Loucy (cell line): ENCODE results near the gene INHA.

Source experiments
- H2AFZ ChIP-seq: fragments of 200-600 bp; sonication (generic); 2 replicates; pipeline ENCODE4 v1.6.0; 2016; ENCODE audit warnings: antibody characterized with exemption, mild to moderate bottlenecking, low read length, moderate library complexity
- H3F3A ChIP-seq: fragments of 200-600 bp; 2 replicates; pipeline ENCODE4 v1.6.0; 2016; ENCODE audit warnings: antibody characterized with exemption, low read depth, mild to moderate bottlenecking
- H3K27me3 ChIP-seq: fragments of 200-600 bp; sonication (generic); 2 replicates; pipeline ENCODE4 v1.6.1; 2014; ENCODE audit warnings: low read length, mild to moderate bottlenecking; ENCODE audit not compliant: insufficient read depth, poor library complexity, severe bottlenecking
- H3K36me3 ChIP-seq: fragments of 200-600 bp; sonication (generic); 2 replicates; pipeline ENCODE4 v1.6.1; 2016; ENCODE audit warnings: low read length; ENCODE audit not compliant: insufficient read depth
- H3K4me1 ChIP-seq: fragments of 200-600 bp; sonication (generic); 2 replicates; pipeline ENCODE4 v1.5.1; 2014; ENCODE audit warnings: low read length, mild to moderate bottlenecking; ENCODE audit not compliant: insufficient read depth, poor library complexity, severe bottlenecking
- H3K4me2 ChIP-seq: fragments of 200-600 bp; sonication (generic); 2 replicates; pipeline ENCODE4 v1.6.0; 2014; ENCODE audit warnings: antibody characterized with exemption, low read length, low read depth, mild to moderate bottlenecking; ENCODE audit not compliant: poor library complexity, severe bottlenecking
- H3K4me3 ChIP-seq: fragments of 200-600 bp; sonication (generic); 2 replicates; pipeline ENCODE4 v1.5.1; 2014; ENCODE audit warnings: low read length, mild to moderate bottlenecking, mixed read lengths; ENCODE audit not compliant: poor library complexity, severe bottlenecking
- H3K79me2 ChIP-seq: fragments of 200-600 bp; sonication (generic); 2 replicates; pipeline ENCODE4 v1.6.1; 2014; ENCODE audit warnings: low read length; ENCODE audit not compliant: insufficient read depth
- H3K9ac ChIP-seq: fragments of 200-600 bp; sonication (generic); 2 replicates; pipeline ENCODE4 v1.6.0; 2014; ENCODE audit warnings: mild to moderate bottlenecking, low read depth, low read length, moderate library complexity; ENCODE audit not compliant: poor library complexity, severe bottlenecking
- H3K9me2 ChIP-seq: fragments of 200-600 bp; sonication (generic); replicated peaks from 2 replicates; pipeline ENCODE4 v1.6.1; 2016; ENCODE audit warnings: low read depth, low read length, mixed read lengths
- H3K9me3 ChIP-seq: fragments of 200-600 bp; sonication (generic); 2 replicates; pipeline ENCODE4 v1.6.1; 2014; ENCODE audit warnings: mild to moderate bottlenecking, antibody characterized with exemption, low read length, low read depth; ENCODE audit not compliant: insufficient read depth
- H4K20me1 ChIP-seq: fragments of 200-600 bp; sonication (generic); 2 replicates; pipeline ENCODE4 v1.6.0; 2014; ENCODE audit warnings: antibody characterized with exemption, low read length, mild to moderate bottlenecking; ENCODE audit not compliant: insufficient read depth, poor library complexity, severe bottlenecking
- EZH2phosphoT487 ChIP-seq: fragments of 200-600 bp; IDR thresholded peaks from 2 replicates; pipeline ENCODE4 v1.6.1; 2018; ENCODE audit warnings: antibody characterized with exemption, mild to moderate bottlenecking, moderate library complexity, borderline replicate concordance
- TF ChIP-seq, protein P1 (sequence below): fragments of 200-600 bp; sonication (generic); conservative IDR thresholded peaks from 2 replicates; pipeline ENCODE4 v1.5.1; 2014; ENCODE audit warnings: mild to moderate bottlenecking, antibody characterized with exemption, low read length

INHA gene

DNA sequence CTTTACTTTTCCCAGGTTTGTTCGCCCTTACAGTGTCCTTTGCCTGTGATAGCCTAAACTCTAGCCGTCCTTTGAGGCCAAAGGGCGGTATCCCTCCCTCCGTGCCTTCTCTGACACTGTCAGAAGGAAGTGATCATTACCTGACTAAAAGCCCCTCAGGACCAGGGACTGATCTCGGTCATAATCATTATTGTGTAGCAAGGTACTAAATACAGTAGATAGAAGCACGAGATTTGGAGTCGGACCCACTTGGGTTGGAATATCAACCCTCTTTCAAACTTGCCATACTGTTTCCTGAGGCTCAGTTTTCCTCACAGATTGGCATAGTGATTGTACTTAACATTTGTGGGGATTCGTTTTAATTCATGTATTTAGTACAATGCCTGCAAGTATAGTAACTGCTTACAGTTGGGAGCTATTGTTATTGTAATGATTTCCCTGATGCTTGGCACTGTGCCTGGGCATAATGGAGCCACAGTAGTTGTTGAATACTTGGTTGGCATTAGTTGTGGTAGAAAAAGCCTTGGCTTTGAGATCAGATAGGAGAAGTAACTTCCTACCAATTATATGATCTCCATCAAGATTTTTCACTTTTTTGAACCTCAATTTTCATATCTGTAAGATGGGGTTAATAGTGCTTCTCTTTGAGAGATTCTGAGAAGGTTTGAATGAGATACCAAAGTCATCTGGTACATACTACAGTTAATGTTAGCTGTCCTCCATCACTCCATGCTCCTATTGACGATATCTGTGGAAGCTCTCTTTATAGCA is 26.4 kb downstream of the INHA start:
- TF ChIP-seq, protein P1, sequence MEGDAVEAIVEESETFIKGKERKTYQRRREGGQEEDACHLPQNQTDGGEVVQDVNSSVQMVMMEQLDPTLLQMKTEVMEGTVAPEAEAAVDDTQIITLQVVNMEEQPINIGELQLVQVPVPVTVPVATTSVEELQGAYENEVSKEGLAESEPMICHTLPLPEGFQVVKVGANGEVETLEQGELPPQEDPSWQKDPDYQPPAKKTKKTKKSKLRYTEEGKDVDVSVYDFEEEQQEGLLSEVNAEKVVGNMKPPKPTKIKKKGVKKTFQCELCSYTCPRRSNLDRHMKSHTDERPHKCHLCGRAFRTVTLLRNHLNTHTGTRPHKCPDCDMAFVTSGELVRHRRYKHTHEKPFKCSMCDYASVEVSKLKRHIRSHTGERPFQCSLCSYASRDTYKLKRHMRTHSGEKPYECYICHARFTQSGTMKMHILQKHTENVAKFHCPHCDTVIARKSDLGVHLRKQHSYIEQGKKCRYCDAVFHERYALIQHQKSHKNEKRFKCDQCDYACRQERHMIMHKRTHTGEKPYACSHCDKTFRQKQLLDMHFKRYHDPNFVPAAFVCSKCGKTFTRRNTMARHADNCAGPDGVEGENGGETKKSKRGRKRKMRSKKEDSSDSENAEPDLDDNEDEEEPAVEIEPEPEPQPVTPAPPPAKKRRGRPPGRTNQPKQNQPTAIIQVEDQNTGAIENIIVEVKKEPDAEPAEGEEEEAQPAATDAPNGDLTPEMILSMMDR, result no peak
- TF ChIP-seq EZH2phosphoT487, result no peak
- Histone ChIP-seq H3K9me3 (no peaks in the 10 kb centered on the region), H2AFZ (no peak overlapping the region), H3K27me3 (no peaks in the 10 kb centered on the region), H3K4me1 (peaks cover 10% of the 10 kb centered on the region), H3K36me3 (peaks cover 8% of the 10 kb centered on the region; the same call in 1 of the 2 replicates), H3K79me2 (peaks cover 5% of the 10 kb centered on the region; the same call in 1 of the 2 replicates), H3K9me2 (no peaks in the 10 kb centered on the region), H3F3A (no peaks in the 10 kb centered on the region), H4K20me1 (no peaks in the 10 kb centered on the region), H3K4me3 (peak overlapping the region; percentile 88), H3K4me2 (peak overlapping the region; percentile 88), H3K9ac (peak overlapping the region; percentile 92)

DNA sequence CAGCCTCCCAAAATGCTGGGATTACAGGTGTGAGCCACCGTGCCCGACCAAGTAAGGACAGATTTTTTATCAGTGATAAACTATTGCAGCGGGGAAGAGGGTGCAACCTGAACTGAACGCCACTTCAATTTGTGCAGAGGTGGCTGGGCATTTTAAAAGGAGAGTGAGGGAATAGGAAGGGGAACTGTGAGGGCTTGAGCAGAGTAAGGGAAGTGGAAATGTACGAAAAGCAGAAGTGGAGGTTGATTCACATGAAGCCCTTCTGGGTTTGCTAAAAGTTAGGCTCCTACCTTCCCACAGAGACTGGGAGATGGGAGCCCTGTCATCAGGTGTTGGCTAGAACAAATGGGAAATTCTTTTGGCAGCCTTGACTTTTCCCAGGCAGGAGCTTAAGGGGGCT is 31.7 kb downstream of the INHA start:
- H2AFZ ChIP-seq, result no peak overlapping the region
- TF ChIP-seq, protein P1, result no peak
- no peaks in the 10 kb centered on the region for H3F3A ChIP-seq
- no peaks in the 10 kb centered on the region for H3K79me2 ChIP-seq
- no peaks in the 10 kb centered on the region for H4K20me1 ChIP-seq
- H3K4me1 ChIP-seq, result no peaks in the 10 kb centered on the region
- H3K9ac ChIP-seq, result no peak overlapping the region
- no peaks in the 10 kb centered on the region for H3K9me3 ChIP-seq
- H3K27me3 ChIP-seq, result no peaks in the 10 kb centered on the region
- no peak overlapping the region for H3K4me2 ChIP-seq
- H3K4me3 ChIP-seq, result no peak overlapping the region
- no peaks in the 10 kb centered on the region for H3K9me2 ChIP-seq
- H3K36me3 ChIP-seq, result peaks cover 16% of the 10 kb centered on the region; the same call in 1 of the 2 replicates

- Histone ChIP-seq H3K36me3 (peaks cover 16% of the 10 kb centered on the region; the same call in 1 of the 2 replicates), H3F3A (no peaks in the 10 kb centered on the region), H3K4me3 (no peak overlapping the region), H3K9me3 (no peaks in the 10 kb centered on the region), H3K4me1 (no peaks in the 10 kb centered on the region), H3K79me2 (no peaks in the 10 kb centered on the region), H3K9ac (no peak overlapping the region), H3K27me3 (no peaks in the 10 kb centered on the region), H2AFZ (no peak overlapping the region), H4K20me1 (no peaks in the 10 kb centered on the region), H3K4me2 (no peak overlapping the region), H3K9me2 (no peaks in the 10 kb centered on the region)
- TF ChIP-seq, protein P1, result no peak
- no peak for TF ChIP-seq EZH2phosphoT487
Observed at GRCh38 chr2:219605607-219605954, 33.5 kb downstream of the INHA start.
